DOHH2 (cell line): ENCODE results near the gene NDUFAB1.

Experiments
- EZH2phosphoT487 ChIP-seq: fragments of 200-600 bp; sonication (generic); IDR thresholded peaks from 2 replicates; pipeline ENCODE4 v1.6.1; 2017; ENCODE audit warnings: borderline replicate concordance, mild to moderate bottlenecking, antibody characterized with exemption, low read length, moderate library complexity, mixed read lengths
- TF ChIP-seq, protein P1 (sequence below): fragments of 200-600 bp; sonication (generic); IDR thresholded peaks from one replicate; pipeline ENCODE4 v1.5.1; 2014; ENCODE audit warnings: antibody characterized with exemption, mild to moderate bottlenecking, low read depth, low read length; ENCODE audit not compliant: poor library complexity, severe bottlenecking

DNA sequence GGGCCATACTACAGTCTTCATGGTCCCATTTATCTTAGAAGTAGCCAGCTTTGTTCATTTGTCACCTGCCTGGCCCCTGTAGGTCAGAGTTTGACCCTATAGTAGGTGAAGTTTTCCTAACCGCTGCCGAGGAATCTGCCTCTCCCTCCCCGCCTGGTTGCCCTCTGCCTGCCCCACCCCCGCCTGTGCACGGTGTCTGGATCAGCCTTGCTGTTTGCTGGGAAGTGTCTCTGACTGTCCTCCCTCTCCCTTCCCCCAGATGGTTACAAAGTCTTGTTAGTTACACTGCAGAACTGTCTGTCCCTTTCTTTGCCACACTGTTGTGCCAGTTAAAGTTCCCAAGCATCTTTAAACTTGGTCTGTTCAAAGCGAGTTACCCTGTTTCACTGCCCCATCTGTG is 32.9 kb downstream of the NDUFAB1 start:
- TF ChIP-seq, protein P1, sequence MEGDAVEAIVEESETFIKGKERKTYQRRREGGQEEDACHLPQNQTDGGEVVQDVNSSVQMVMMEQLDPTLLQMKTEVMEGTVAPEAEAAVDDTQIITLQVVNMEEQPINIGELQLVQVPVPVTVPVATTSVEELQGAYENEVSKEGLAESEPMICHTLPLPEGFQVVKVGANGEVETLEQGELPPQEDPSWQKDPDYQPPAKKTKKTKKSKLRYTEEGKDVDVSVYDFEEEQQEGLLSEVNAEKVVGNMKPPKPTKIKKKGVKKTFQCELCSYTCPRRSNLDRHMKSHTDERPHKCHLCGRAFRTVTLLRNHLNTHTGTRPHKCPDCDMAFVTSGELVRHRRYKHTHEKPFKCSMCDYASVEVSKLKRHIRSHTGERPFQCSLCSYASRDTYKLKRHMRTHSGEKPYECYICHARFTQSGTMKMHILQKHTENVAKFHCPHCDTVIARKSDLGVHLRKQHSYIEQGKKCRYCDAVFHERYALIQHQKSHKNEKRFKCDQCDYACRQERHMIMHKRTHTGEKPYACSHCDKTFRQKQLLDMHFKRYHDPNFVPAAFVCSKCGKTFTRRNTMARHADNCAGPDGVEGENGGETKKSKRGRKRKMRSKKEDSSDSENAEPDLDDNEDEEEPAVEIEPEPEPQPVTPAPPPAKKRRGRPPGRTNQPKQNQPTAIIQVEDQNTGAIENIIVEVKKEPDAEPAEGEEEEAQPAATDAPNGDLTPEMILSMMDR: no peak
- no peak for TF ChIP-seq EZH2phosphoT487
